ENCODE results near the gene GLB1L.

GLB1L gene

GRCh38 chr2:219281588-219281987, 36.3 kb upstream of the GLB1L start:
- in situ Hi-C loops (cut with MboI; ENCODE audit: low sequenced_read_pairs, unreplicated experiment), result loop anchor here (25.0 kb wide), 1 partner anchor 119 kb away; the partner anchor contains the start of genes NHEJ1 and SLC23A3
- TF ChIP-seq, protein P1, sequence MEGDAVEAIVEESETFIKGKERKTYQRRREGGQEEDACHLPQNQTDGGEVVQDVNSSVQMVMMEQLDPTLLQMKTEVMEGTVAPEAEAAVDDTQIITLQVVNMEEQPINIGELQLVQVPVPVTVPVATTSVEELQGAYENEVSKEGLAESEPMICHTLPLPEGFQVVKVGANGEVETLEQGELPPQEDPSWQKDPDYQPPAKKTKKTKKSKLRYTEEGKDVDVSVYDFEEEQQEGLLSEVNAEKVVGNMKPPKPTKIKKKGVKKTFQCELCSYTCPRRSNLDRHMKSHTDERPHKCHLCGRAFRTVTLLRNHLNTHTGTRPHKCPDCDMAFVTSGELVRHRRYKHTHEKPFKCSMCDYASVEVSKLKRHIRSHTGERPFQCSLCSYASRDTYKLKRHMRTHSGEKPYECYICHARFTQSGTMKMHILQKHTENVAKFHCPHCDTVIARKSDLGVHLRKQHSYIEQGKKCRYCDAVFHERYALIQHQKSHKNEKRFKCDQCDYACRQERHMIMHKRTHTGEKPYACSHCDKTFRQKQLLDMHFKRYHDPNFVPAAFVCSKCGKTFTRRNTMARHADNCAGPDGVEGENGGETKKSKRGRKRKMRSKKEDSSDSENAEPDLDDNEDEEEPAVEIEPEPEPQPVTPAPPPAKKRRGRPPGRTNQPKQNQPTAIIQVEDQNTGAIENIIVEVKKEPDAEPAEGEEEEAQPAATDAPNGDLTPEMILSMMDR (IDR thresholded peaks at IDR 0.05; ENCODE audit: borderline replicate concordance, control extremely low read depth, extremely low read depth, insufficient read depth, missing control alignments), result no peak
- no peak for DNase-seq (ENCODE audit: low spot score)

GRCh38 chr2:219280651-219281050, 35.4 kb upstream of the GLB1L start:
- in situ Hi-C loops (cut with MboI; ENCODE audit: low sequenced_read_pairs, unreplicated experiment), result loop anchor here (25.0 kb wide), 1 partner anchor 118 kb away; the partner anchor contains the start of genes NHEJ1 and SLC23A3
- DNase-seq (ENCODE audit: low spot score), result no peak
- TF ChIP-seq, protein P1 (IDR thresholded peaks at IDR 0.05; ENCODE audit: borderline replicate concordance, control extremely low read depth, extremely low read depth, insufficient read depth, missing control alignments), result no peak

DNA sequence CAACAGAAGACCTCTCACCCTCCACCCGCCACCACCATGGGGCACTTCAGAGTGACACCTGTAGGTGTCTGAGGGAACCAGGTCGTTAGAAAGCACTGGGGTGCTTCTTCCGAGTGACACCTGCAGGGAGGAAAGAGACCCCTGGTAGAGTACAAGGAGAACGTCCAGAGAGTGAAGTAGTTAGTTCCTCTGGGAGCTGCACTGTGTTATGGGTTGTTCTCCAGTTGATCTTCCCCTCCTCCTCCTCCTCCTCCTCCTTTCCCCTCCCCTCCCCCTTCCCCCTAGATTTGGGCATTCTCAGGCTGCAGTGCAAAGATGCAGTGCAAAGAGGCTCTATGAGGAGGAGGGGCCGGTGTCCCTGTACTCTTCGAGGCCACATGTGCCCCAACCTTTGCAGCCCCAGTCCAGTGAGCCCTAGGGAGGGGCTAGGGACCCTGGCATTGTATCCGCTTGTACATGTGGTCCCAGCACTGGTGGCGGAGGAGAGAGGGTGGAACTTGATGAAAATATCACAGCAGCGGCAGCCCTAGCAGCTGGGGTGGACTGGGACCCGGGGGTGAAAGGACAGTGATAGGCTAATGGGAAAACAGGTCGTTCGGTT, 34.8 kb upstream of the GLB1L start:
- DNase-seq (ENCODE audit: low spot score), result peak; percentile 16
- TF ChIP-seq, protein P1 (IDR thresholded peaks at IDR 0.05; ENCODE audit: borderline replicate concordance, control extremely low read depth, extremely low read depth, insufficient read depth, missing control alignments), result peak; percentile 14
- in situ Hi-C loops (cut with MboI; ENCODE audit: low sequenced_read_pairs, unreplicated experiment), result loop anchor here (25.0 kb wide), 1 partner anchor 118 kb away; the partner anchor contains the start of genes NHEJ1 and SLC23A3

- TF ChIP-seq, protein P1 (IDR thresholded peaks at IDR 0.05; ENCODE audit: borderline replicate concordance, control extremely low read depth, extremely low read depth, insufficient read depth, missing control alignments), result no peak
- in situ Hi-C loops (cut with MboI; ENCODE audit: low sequenced_read_pairs, unreplicated experiment), result loop anchor here (25.0 kb wide), 1 partner anchor 117 kb away; the partner anchor contains the start of genes NHEJ1 and SLC23A3
- peak; percentile 100 for DNase-seq (ENCODE audit: low spot score)
Observed at GRCh38 chr2:219279151-219279915, 34.1 kb upstream of the GLB1L start, which contains the start of gene DNAJB2. TSS of gene DNAJB2 (plus strand) at chr2:219279366. CDS start at chr2:219279834, 468 bp downstream.

GRCh38 chr2:219278655-219279150, 33.5 kb upstream of the GLB1L start:
- TF ChIP-seq, protein P1 (IDR thresholded peaks at IDR 0.05; ENCODE audit: borderline replicate concordance, control extremely low read depth, extremely low read depth, insufficient read depth, missing control alignments), result no peak
- peak; percentile 44 for DNase-seq (ENCODE audit: low spot score)
- in situ Hi-C loops (cut with MboI; ENCODE audit: low sequenced_read_pairs, unreplicated experiment), result loop anchor here (25.0 kb wide), 1 partner anchor 116 kb away; the partner anchor contains the start of genes NHEJ1 and SLC23A3
